ENCODE results near the gene IL27RA.

- TF ChIP-seq CTCF (conservative IDR thresholded peaks at IDR 0.05; ENCODE audit: low read depth, low read length) = peak; percentile 46
- TF ChIP-seq POLR2A (IDR thresholded peaks at IDR 0.05; ENCODE audit: low read depth, low read length) = no peak
- TF ChIP-seq MXI1 (IDR thresholded peaks at IDR 0.05; ENCODE audit: borderline replicate concordance, low read depth, low read length) = no peak
- TF ChIP-seq USF2 (IDR thresholded peaks at IDR 0.05; ENCODE audit: low read depth, low read length) = no peak
- no peak for TF ChIP-seq RCOR1 (IDR thresholded peaks at IDR 0.05; ENCODE audit: insufficient replicate concordance, low read length)
- TF ChIP-seq BHLHE40 (IDR thresholded peaks at IDR 0.05; ENCODE audit: low read depth, low read length) = no peak
- TF ChIP-seq CEBPB (IDR thresholded peaks at IDR 0.05; ENCODE audit: low read depth, low read length) = no peak
- TF ChIP-seq RAD21 (IDR thresholded peaks at IDR 0.05; ENCODE audit: low read length) = no peak
- TF ChIP-seq MAZ (IDR thresholded peaks at IDR 0.05; ENCODE audit: borderline replicate concordance, low read depth, low read length) = no peak
- TF ChIP-seq MAFK (IDR thresholded peaks at IDR 0.05; ENCODE audit: low read depth, low read length) = no peak
- no peak for TF ChIP-seq FOS (IDR thresholded peaks at IDR 0.05; ENCODE audit: low read depth, low read length)
- no peak for TF ChIP-seq RFX5 (IDR thresholded peaks at IDR 0.05; ENCODE audit: low read depth, low read length)
- no peak for TF ChIP-seq SMC3 (IDR thresholded peaks at IDR 0.05; ENCODE audit: low read depth, low read length)
- TF ChIP-seq ELK1 (IDR thresholded peaks at IDR 0.05; ENCODE audit: borderline replicate concordance, low read depth, low read length) = no peak
Observed at GRCh38 chr19:14023404-14024235, 7.9 kb upstream of the IL27RA start.

Data from IMR-90 (cell line).